ENCODE measurements around the gene MAPK6. TPM values are rescaled to one million over a fixed set of nuclear protein-coding genes. Genes with fewer than 3 reads are reported as not detected.

MAPK6 gene
- total RNA-seq, 1 experiment from 2014 or later = 83.2 TPM

GRCh38 chr15:52113235-52113634, 94.2 kb downstream of the MAPK6 start:
- DNase-seq (ENCODE audit: low spot score) = no peak

DNA sequence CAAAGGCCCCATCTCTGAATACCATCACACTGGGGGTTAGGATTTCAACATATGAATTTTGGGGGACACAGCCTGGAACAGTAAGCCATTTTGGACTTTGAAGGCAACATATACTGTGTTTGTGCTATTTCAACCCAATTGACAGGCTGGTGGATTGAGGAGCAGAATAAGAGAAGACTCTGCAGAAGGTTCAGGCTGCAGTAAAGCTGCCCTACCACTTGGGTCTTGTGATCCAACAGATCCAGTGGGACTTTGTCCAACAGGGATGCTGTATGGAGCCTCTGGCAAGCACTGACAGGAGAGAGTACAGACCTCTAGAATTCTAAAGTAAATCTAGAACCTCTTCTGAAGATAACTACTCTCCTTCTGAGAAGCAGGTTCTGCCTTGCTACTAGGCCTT, 94.7 kb downstream of the MAPK6 start:
- CTCF ChIA-PET = interaction anchor here (1.4 to 5.3 kb wide), 2 partner anchors 34 to 95 kb away, joined by 4 to 32 read pairs; no protein-coding TSS in a partner anchor
- TF ChIP-seq, protein P1, sequence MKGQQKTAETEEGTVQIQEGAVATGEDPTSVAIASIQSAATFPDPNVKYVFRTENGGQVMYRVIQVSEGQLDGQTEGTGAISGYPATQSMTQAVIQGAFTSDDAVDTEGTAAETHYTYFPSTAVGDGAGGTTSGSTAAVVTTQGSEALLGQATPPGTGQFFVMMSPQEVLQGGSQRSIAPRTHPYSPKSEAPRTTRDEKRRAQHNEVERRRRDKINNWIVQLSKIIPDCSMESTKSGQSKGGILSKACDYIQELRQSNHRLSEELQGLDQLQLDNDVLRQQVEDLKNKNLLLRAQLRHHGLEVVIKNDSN (CRISPR knock-in tag; IDR thresholded peaks at IDR 0.05) = no peak
- no peak for TF ChIP-seq ZNF121 (CRISPR knock-in tag; IDR thresholded peaks at IDR 0.05)
- no peak for TF ChIP-seq ZNF232 (CRISPR knock-in tag; IDR thresholded peaks at IDR 0.05)
- no peak for TF ChIP-seq NR1H2 (CRISPR knock-in tag; IDR thresholded peaks at IDR 0.05)
- TF ChIP-seq, protein P2, sequence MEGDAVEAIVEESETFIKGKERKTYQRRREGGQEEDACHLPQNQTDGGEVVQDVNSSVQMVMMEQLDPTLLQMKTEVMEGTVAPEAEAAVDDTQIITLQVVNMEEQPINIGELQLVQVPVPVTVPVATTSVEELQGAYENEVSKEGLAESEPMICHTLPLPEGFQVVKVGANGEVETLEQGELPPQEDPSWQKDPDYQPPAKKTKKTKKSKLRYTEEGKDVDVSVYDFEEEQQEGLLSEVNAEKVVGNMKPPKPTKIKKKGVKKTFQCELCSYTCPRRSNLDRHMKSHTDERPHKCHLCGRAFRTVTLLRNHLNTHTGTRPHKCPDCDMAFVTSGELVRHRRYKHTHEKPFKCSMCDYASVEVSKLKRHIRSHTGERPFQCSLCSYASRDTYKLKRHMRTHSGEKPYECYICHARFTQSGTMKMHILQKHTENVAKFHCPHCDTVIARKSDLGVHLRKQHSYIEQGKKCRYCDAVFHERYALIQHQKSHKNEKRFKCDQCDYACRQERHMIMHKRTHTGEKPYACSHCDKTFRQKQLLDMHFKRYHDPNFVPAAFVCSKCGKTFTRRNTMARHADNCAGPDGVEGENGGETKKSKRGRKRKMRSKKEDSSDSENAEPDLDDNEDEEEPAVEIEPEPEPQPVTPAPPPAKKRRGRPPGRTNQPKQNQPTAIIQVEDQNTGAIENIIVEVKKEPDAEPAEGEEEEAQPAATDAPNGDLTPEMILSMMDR (IDR thresholded peaks at IDR 0.05) = no peak
- no peak for TF ChIP-seq CBFB (CRISPR knock-in tag; IDR thresholded peaks at IDR 0.05; ENCODE audit: low read depth)
- TF ChIP-seq E2F1 (CRISPR knock-in tag; IDR thresholded peaks at IDR 0.05) = no peak
- TF ChIP-seq SOX15 (CRISPR knock-in tag; IDR thresholded peaks at IDR 0.05) = no peak
- no peak for TF ChIP-seq ELF4 (CRISPR knock-in tag; IDR thresholded peaks at IDR 0.05; ENCODE audit: low read depth)

More at GRCh38 chr15:52113235-52113634, 94.2 kb downstream of the MAPK6 start:
- Mint-ChIP-seq H3K27me3 (ENCODE audit: low read depth) (peaks cover 55% of the 10 kb centered on the region), H3K9me3 (no peaks in the 10 kb centered on the region), H3K4me3 (peak overlapping the region; percentile 34), H3K27ac (no peak overlapping the region), H3K4me1 (peaks cover 35% of the 10 kb centered on the region), H3K36me3 (no peaks in the 10 kb centered on the region)
- TF ChIP-seq HMGA2 (CRISPR knock-in tag; IDR thresholded peaks at IDR 0.05) = no peak
- TF ChIP-seq, protein P2 (IDR thresholded peaks at IDR 0.05) = no peak
- no peak for TF ChIP-seq TP53 (CRISPR knock-in tag; IDR thresholded peaks at IDR 0.05)
- TF ChIP-seq GTF2I (CRISPR knock-in tag; conservative IDR thresholded peaks at IDR 0.05) = no peak
- TF ChIP-seq ZNF317 (CRISPR knock-in tag; IDR thresholded peaks at IDR 0.05; ENCODE audit: borderline replicate concordance, low read depth) = no peak
- no peak for TF ChIP-seq ZNF138 (CRISPR knock-in tag; conservative IDR thresholded peaks at IDR 0.05)
- TF ChIP-seq ZNF263 (CRISPR knock-in tag; IDR thresholded peaks at IDR 0.05; ENCODE audit: low read depth) = no peak
- TF ChIP-seq MXD4 (CRISPR knock-in tag; IDR thresholded peaks at IDR 0.05; ENCODE audit: borderline replicate concordance) = no peak
- no peak for TF ChIP-seq ZNF425 (CRISPR knock-in tag; conservative IDR thresholded peaks at IDR 0.05)
- TF ChIP-seq, protein P3, sequence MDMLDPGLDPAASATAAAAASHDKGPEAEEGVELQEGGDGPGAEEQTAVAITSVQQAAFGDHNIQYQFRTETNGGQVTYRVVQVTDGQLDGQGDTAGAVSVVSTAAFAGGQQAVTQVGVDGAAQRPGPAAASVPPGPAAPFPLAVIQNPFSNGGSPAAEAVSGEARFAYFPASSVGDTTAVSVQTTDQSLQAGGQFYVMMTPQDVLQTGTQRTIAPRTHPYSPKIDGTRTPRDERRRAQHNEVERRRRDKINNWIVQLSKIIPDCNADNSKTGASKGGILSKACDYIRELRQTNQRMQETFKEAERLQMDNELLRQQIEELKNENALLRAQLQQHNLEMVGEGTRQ (CRISPR knock-in tag; IDR thresholded peaks at IDR 0.05) = no peak
- TF ChIP-seq, protein P4, sequence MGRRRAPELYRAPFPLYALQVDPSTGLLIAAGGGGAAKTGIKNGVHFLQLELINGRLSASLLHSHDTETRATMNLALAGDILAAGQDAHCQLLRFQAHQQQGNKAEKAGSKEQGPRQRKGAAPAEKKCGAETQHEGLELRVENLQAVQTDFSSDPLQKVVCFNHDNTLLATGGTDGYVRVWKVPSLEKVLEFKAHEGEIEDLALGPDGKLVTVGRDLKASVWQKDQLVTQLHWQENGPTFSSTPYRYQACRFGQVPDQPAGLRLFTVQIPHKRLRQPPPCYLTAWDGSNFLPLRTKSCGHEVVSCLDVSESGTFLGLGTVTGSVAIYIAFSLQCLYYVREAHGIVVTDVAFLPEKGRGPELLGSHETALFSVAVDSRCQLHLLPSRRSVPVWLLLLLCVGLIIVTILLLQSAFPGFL (CRISPR knock-in tag; IDR thresholded peaks at IDR 0.05; ENCODE audit: borderline replicate concordance) = no peak
- TF ChIP-seq ZBTB43 (CRISPR knock-in tag; IDR thresholded peaks at IDR 0.05) = no peak
- TF ChIP-seq, protein P5, sequence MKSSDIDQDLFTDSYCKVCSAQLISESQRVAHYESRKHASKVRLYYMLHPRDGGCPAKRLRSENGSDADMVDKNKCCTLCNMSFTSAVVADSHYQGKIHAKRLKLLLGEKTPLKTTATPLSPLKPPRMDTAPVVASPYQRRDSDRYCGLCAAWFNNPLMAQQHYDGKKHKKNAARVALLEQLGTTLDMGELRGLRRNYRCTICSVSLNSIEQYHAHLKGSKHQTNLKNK (CRISPR knock-in tag; IDR thresholded peaks at IDR 0.05) = no peak
- no peak for ATAC-seq
- CTCF ChIA-PET = interaction anchor here (0.6 to 5.3 kb wide), 3 partner anchors 16 to 64 kb away, joined by 4 to 32 read pairs (median 5); no protein-coding TSS in a partner anchor
- POLR2A ChIA-PET = no interaction called here

More for the DNA sequence above, 94.7 kb downstream of the MAPK6 start:
- Mint-ChIP-seq H3K4me3 (no peak overlapping the region), H3K4me1 (peaks cover 34% of the 10 kb centered on the region), H3K27me3 (ENCODE audit: low read depth) (peaks cover 55% of the 10 kb centered on the region), H3K36me3 (no peaks in the 10 kb centered on the region), H3K27ac (no peak overlapping the region), H3K9me3 (no peaks in the 10 kb centered on the region)
- DNase-seq (ENCODE audit: low spot score) = no peak
- no peak for ATAC-seq
- POLR2A ChIA-PET = no interaction called here

Data from WTC11 (cell line).